GM12864 (cell line): Measurements from ENCODE around the gene BPHL.

Experiments
- DNase-seq: peaks from one replicate; pipeline ENCODE4 v3.0.0-alpha.2; 2011; ENCODE audit warnings: low read depth
- H3K4me3 ChIP-seq: 2 replicates; pipeline ENCODE4 v1.5.1; 2011; ENCODE audit warnings: mild to moderate bottlenecking, low read depth, low read length, control low read depth
- TF ChIP-seq, protein P1 (sequence below): IDR thresholded peaks from 2 replicates; pipeline ENCODE4 v1.5.1; 2011; ENCODE audit warnings: low read depth, mild to moderate bottlenecking, moderate library complexity, low read length, control low read depth, inconsistent platforms; ENCODE audit errors: missing control alignments

The BPHL gene

DNA sequence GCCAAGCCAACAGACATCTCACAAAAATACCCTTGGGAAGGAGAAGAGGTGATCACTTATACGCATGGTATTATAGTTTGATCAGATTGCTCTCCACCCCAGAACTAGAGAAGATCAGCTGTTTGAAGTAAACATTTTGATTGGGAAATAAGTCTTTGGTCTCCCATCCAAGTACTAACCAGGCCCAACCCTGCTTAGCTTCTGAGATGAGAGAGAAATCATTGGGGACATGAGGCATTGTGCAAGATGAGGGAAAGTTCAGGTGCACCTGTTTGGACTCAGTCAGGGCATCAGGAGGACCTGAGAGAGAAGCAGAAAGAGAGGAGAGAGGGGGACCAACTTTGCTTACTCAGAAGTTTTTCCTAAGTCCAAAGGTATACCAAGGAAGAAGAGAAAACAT is 38.8 kb upstream of the BPHL start:
- no peak overlapping the region for H3K4me3 ChIP-seq
- DNase-seq, result no peak
- TF ChIP-seq, protein P1, sequence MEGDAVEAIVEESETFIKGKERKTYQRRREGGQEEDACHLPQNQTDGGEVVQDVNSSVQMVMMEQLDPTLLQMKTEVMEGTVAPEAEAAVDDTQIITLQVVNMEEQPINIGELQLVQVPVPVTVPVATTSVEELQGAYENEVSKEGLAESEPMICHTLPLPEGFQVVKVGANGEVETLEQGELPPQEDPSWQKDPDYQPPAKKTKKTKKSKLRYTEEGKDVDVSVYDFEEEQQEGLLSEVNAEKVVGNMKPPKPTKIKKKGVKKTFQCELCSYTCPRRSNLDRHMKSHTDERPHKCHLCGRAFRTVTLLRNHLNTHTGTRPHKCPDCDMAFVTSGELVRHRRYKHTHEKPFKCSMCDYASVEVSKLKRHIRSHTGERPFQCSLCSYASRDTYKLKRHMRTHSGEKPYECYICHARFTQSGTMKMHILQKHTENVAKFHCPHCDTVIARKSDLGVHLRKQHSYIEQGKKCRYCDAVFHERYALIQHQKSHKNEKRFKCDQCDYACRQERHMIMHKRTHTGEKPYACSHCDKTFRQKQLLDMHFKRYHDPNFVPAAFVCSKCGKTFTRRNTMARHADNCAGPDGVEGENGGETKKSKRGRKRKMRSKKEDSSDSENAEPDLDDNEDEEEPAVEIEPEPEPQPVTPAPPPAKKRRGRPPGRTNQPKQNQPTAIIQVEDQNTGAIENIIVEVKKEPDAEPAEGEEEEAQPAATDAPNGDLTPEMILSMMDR, result no peak

DNA sequence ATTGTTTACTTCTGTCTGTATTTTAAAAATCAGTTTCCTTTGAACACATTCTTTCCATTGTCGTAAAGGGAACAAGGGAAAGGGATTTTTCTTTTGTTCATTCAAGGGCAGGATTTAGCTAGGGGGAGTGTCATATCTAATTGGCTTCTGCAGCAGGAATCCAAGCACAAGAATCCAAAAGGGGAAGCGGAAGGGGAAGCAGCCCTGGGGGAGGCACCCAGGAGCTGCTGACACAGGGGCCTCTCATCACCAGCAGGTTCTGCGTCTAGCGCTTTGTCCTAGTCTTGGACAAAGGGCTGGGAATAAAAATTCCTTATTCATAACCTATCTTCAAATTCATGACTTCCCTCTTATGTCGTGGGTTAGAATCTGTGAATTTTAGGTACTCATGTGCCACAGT is 36.6 kb upstream of the BPHL start:
- TF ChIP-seq, protein P1, result no peak
- H3K4me3 ChIP-seq, result no peak overlapping the region
- no peak for DNase-seq

DNA sequence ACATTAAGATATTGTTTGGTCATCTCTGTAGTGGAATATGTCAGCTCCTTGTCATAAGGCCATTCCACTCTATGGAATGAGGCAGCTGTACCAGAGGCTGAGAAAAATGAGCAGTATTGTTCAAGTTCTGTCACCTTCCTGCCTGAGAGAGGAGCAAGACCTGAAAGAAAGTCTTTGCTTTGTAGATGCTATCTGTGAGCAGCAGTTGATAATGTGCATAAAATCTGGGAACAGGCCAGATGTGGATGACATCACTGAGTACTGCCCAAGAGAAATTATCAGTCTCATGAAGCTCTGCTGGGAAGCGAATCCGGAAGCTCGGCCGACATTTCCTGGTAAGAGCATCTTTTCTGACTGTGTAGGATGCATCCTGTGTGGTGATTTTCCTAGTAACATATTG is 33.4 kb upstream of the BPHL start:
- TF ChIP-seq, protein P1, result no peak
- DNase-seq, result no peak
- no peak overlapping the region for H3K4me3 ChIP-seq

DNA sequence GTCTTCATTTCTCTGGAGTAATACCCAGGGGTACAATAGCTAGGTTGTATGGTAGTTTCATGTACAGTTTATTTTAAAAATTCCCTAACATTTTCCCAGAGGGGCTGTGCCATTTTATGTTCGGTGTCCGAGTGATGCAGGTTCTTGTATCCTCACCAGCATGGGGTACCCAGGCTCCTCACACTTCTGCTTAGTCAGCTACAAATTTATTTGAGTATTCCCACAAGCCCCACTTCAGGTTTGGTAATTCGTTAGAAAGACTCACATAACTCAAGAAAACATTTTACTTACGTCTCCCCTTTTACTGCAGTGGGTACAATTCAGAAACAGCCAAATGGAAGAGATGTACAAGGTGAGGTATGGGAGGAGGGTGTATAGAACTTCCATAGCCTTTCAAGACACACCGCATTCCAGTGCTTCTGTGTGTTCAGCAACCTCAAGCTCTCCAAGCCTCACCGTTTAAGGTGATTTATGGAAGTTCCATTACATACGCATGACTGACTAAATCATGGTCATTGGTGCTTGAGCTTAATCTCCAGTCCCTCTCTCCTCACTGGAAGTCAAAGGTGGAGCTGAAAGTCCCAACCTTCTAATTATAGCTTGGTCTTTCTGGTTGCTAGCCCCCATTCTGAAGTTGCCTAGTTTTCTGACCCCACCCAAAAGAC is 32.1 kb upstream of the BPHL start:
- TF ChIP-seq, protein P1, result no peak
- no peak overlapping the region for H3K4me3 ChIP-seq
- no peak for DNase-seq

DNA sequence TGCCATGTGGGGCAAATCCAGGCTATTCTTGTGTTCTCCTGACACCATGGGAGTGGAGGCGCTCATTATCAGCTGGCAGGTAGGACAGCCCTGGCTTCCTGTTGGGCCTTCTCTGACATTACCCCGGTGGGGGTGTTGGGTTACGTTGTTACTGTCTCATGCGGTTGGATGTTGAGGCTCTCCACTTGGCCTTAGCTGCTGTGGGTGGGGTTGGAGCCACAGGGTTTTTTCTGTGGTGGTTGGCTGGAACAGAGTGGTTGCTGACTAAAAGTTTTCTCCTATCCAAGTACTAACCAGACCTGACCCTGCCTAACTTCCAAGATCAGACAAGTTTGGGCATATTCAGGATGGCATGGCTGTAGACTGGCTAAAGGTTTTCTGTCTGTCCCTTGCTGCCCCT is 30.1 kb upstream of the BPHL start:
- DNase-seq, result no peak
- TF ChIP-seq, protein P1, result no peak
- no peak overlapping the region for H3K4me3 ChIP-seq

DNA sequence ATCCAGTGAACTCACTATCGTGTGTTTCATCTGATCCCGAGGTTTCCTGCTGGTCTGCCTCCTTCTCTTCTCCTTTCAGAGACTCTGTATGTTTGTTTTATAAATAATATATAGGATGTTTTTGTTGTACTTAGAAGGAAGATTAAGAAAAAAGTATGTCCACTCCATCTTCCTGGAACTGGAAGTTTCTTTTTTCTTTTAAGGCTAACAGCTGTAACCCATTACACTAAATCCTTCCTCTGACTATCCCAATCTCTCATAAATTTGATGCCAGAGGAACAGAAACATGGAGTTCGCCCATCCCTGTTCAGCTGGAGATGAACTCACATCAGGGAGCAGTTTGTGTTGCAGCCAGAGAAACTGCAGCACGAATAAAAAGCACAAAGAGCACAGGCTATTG is 29.5 kb upstream of the BPHL start:
- no peak for DNase-seq
- no peak overlapping the region for H3K4me3 ChIP-seq
- TF ChIP-seq, protein P1, result no peak

DNA sequence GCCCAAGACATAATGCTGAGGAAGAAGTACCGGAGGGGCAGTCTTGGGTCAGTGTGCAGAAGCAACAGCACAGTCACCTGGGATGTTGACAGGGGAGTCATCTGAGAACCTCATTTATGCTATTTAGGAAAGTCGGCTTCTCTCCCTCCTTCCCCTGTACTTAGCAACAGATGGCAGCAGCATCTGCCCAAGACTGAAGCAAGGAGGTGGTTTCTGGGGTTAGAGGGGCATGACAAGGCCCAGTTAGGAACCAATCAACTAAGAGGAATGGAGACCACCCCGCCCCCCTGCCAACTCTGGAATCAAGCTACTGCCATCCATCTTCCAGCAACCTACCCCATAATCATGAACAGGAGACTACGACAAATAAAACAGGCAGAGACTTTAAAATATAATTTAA is 28.5 kb upstream of the BPHL start:
- no peak for DNase-seq
- TF ChIP-seq, protein P1, result no peak
- no peak overlapping the region for H3K4me3 ChIP-seq
